Endothelial cell of umbilical vein (primary cell): Measurements from ENCODE around the gene RHCG. TPM values are rescaled to one million over a fixed set of nuclear protein-coding genes. Genes with fewer than 3 reads are reported as not detected.

ENCODE experiments used
- BruUV-seq: library from RNA; stranded (reverse); fragments of 400-500 nt; replicated peaks from 2 replicates; lab custom pipeline; 2021; lab: Mats Ljungman, UMichigan
- CTCF ChIA-PET: fragments of 300-600, 350-600 bp; sonication (Branson Sonifier 250); formaldehyde crosslinking; loops from one replicate; lab custom pipeline; 2021; ENCODE audit warnings: antibody characterized with exemption, inconsistent platforms; lab: Charles Lee
- POLR2A ChIA-PET: fragments of 300-600, 350-600 bp; sonication (Branson Sonifier 250); formaldehyde crosslinking; loops from one replicate; lab custom pipeline; 2021; ENCODE audit warnings: antibody characterized with exemption, inconsistent platforms; lab: Charles Lee
- DNase-seq: peaks from one replicate; pipeline ENCODE4 v3.0.0-alpha.2; 2011; ENCODE audit warnings: low read depth, low spot score
- FAIRE-seq: peaks from 2 replicates; lab custom pipeline; 2011; peaks lifted over from hg19 to GRCh38; lab: Jason Lieb, UNC
- H2AFZ ChIP-seq: 2 replicates; pipeline ENCODE4 v1.6.0; 2012; ENCODE audit warnings: low read depth, low read length, control low read depth, inconsistent platforms
- H3K27ac ChIP-seq: 2 replicates; pipeline ENCODE4 v1.5.1; 2011; ENCODE audit warnings: low read depth, mild to moderate bottlenecking, control low read depth, low read length, moderate library complexity; ENCODE audit not compliant: insufficient read depth
- H3K27me3 ChIP-seq, 2 experiments: 2 replicates each; pipeline versions ENCODE4 v1.6.0 to v1.6.1; 2011; ENCODE audit warnings: low read length in 2 of 2, mixed read lengths in 1 of 2; ENCODE audit not compliant: control insufficient read depth in 2 of 2, insufficient read depth in 2 of 2
- H3K36me3 ChIP-seq, 2 experiments: 2 replicates in 1 of 2; 3 replicates in 1 of 2; pipeline ENCODE4 v1.5.1; 2011; ENCODE audit warnings: low read length in 2 of 2, mild to moderate bottlenecking in 1 of 2, moderate library complexity in 1 of 2; ENCODE audit not compliant: control insufficient read depth in 2 of 2, insufficient read depth in 2 of 2; ENCODE audit errors: extremely low read depth in 1 of 2
- H3K4me1 ChIP-seq: 3 replicates; pipeline ENCODE4 v1.5.1; 2011; ENCODE audit warnings: mild to moderate bottlenecking, low read length; ENCODE audit not compliant: control insufficient read depth, insufficient read depth; ENCODE audit errors: extremely low read depth
- H3K4me2 ChIP-seq: 2 replicates; pipeline ENCODE4 v1.6.1; 2011; ENCODE audit warnings: low read length, control low read depth, mixed read lengths; ENCODE audit not compliant: insufficient read depth
- H3K4me3 ChIP-seq, 3 experiments: fragments of 200-600 bp in 1 of 3; sonication (generic), shearing (Covaris generic) in 1 of 3; replicated peaks in 1 of 3; 2 replicates each; pipeline ENCODE4 v1.5.1; 2011 to 2016; ENCODE audit warnings: control low read depth in 3 of 3, low read length in 3 of 3, mild to moderate bottlenecking in 2 of 3, inconsistent platforms in 1 of 3, low read depth in 1 of 3, moderate library complexity in 1 of 3; ENCODE audit not compliant: insufficient read depth in 1 of 3
- H3K79me2 ChIP-seq: 2 replicates; pipeline ENCODE4 v1.6.0; 2012; ENCODE audit warnings: low read length, inconsistent platforms; ENCODE audit not compliant: control insufficient read depth, insufficient read depth
- H3K9ac ChIP-seq: replicated peaks from 2 replicates; pipeline ENCODE3; 2011; ENCODE audit warnings: low read length, control low read depth; ENCODE audit not compliant: insufficient read depth; ENCODE audit errors: extremely low read depth
- H3K9me1 ChIP-seq: replicated peaks from 3 replicates; pipeline ENCODE4 v1.6.0; 2011; ENCODE audit warnings: mild to moderate bottlenecking, low read length; ENCODE audit not compliant: control insufficient read depth, insufficient read depth; ENCODE audit errors: extremely low read depth
- H3K9me3 ChIP-seq: replicated peaks from 2 replicates; pipeline ENCODE4 v1.5.1; 2012; ENCODE audit warnings: low read length, inconsistent platforms; ENCODE audit not compliant: control insufficient read depth, insufficient read depth
- H4K20me1 ChIP-seq: replicated peaks from 2 replicates; pipeline ENCODE3; 2011; ENCODE audit warnings: mild to moderate bottlenecking, low read length; ENCODE audit not compliant: control insufficient read depth, insufficient read depth; ENCODE audit errors: extremely low read depth
- CTCF ChIP-seq, 2 donors: IDR thresholded peaks; 1 replicate in 1 of 2; 2 replicates in 1 of 2; pipeline ENCODE4 v1.5.1; 2011; ENCODE audit warnings: low read length in 2 of 2, mild to moderate bottlenecking in 2 of 2, moderate library complexity in 2 of 2, control low read depth in 1 of 2, inconsistent platforms in 1 of 2, low read depth in 1 of 2; ENCODE audit not compliant: insufficient read depth in 1 of 2; ENCODE audit errors: extremely low read depth in 1 of 2
- EZH2 ChIP-seq: IDR thresholded peaks from 2 replicates; pipeline ENCODE4 v1.6.1; 2012; ENCODE audit warnings: borderline replicate concordance, low read depth, mild to moderate bottlenecking, moderate library complexity, low read length, inconsistent platforms; ENCODE audit not compliant: severe bottlenecking
- FOS ChIP-seq: IDR thresholded peaks from 2 replicates; pipeline ENCODE4 v1.6.1; 2011; ENCODE audit warnings: mild to moderate bottlenecking, low read length, moderate library complexity, borderline replicate concordance; ENCODE audit not compliant: insufficient read depth
- GATA2 ChIP-seq: IDR thresholded peaks from 2 replicates; pipeline ENCODE4 v1.7.0; 2011; ENCODE audit warnings: low read depth, mild to moderate bottlenecking, moderate library complexity, mixed read lengths, low read length; ENCODE audit not compliant: insufficient read length, insufficient read depth
- JUN ChIP-seq: IDR thresholded peaks from 2 replicates; pipeline ENCODE4 v1.6.1; 2011; ENCODE audit warnings: borderline replicate concordance, low read depth; ENCODE audit not compliant: insufficient read length, insufficient read depth
- MYC ChIP-seq: IDR thresholded peaks from one replicate; pipeline ENCODE4 v1.6.1; 2011; ENCODE audit warnings: mild to moderate bottlenecking, low read depth, low read length
- POLR2AphosphoS5 ChIP-seq: IDR thresholded peaks from 2 replicates; pipeline ENCODE4 v1.6.1; 2012; ENCODE audit warnings: low read depth, mild to moderate bottlenecking, control low read depth, low read length, moderate library complexity; ENCODE audit not compliant: insufficient read depth
- dilution Hi-C: fragments of 300-500 bp; cut with MboI; formaldehyde crosslinking; loops from one replicate; pipeline ENCODE4 v1.15.0; 2019; ENCODE audit warnings: low sequenced_read_pairs; ENCODE audit not compliant: extremely low pct_ligation_motif_present
- intact Hi-C: fragments of 100-400 bp; cut with micrococcal nuclease; formaldehyde crosslinking; loops from one replicate; pipeline ENCODE4 v1.10.0; 2022
- polyA plus RNA-seq, 4 experiments: library from polyadenylated mRNA; depleted of rRNA in 3 of 4; stranded (reverse) in 3 of 4; unstranded in 1 of 4; fragments of >200 nt; gene quantifications; 2 replicates each; pipeline versions ENCODE4 v1.2.1 to v1.2.3, GENCODE V29; 2011 to 2012; ENCODE audit warnings: missing spikeins in 1 of 4
- total RNA-seq: library from RNA; stranded (reverse); gene quantifications from 2 replicates; pipeline ENCODE4 v1.2.3, GENCODE V29; 2021
- TF ChIP-seq, protein P1 (sequence below): IDR thresholded peaks from 2 replicates; pipeline ENCODE4 v1.6.1; 2011; ENCODE audit not compliant: insufficient read depth, insufficient read length

Gene RHCG
- total and polyA plus RNA-seq, 2 donors (not counting 3 experiments of a cell fraction or from before 2014, with no cell fraction given) = not detected

DNA sequence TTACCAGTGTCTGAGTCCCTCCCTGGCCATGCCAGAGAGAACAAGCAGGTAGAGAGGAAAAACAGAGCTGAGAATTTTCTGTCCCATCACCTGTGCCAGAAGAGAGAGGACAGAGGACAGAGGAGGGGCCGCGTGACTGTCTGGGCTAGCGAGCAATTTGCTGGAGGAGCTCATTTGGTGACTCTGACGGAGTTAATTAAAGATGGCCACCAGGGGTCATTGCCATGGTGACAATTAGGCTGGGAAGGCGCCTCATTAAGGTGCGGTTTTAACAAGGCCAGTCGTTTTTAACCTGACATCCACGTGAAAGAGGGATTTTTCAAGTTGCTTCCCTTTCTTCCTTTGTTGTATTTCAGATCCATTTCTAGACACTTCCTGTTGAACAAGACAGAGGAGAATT is 72.4 kb downstream of the RHCG start:
- Histone ChIP-seq H3K79me2 (no peaks in the 10 kb centered on the region), H3K36me3 (no peaks in the 10 kb centered on the region), H3K9me3 (no peaks in the 10 kb centered on the region), H3K4me2 (no peak overlapping the region), H3K4me1 (no peaks in the 10 kb centered on the region), H4K20me1 (no peaks in the 10 kb centered on the region), H3K9me1 (no peaks in the 10 kb centered on the region), H3K27ac (no peak overlapping the region), H2AFZ (no peak overlapping the region), H3K27me3 (peaks cover 8 to 9% of the 10 kb centered on the region in 2 experiments), H3K9ac (no peak overlapping the region), H3K4me3 (no peak overlapping the region)
- POLR2A ChIA-PET = no interaction called here
- FAIRE-seq (no peak), DNase-seq (no peak)
- CTCF ChIA-PET = interaction anchor here (0.6 to 3.1 kb wide), 3 partner anchors 17 to 118 kb away, joined by 3 to 25 read pairs (median 4); no protein-coding TSS in a partner anchor
- dilution Hi-C loops (no loop called here), intact Hi-C loops (no loop called here)
- TF ChIP-seq JUN (no peak), FOS (no peak), POLR2AphosphoS5 (no peak), CTCF (IDR thresholded peaks at IDR 0.05; ENCODE audit: extremely low read depth in 1 of 2, insufficient read depth in 1 of 2, low read depth in 1 of 2, low read length in 2 of 2) (no peak), MYC (no peak), EZH2 (no peak), GATA2 (no peak)
- TF ChIP-seq, protein P1, sequence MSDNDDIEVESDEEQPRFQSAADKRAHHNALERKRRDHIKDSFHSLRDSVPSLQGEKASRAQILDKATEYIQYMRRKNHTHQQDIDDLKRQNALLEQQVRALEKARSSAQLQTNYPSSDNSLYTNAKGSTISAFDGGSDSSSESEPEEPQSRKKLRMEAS = no peak
- BruUV-seq = no TSS peak

Other genes starting within 250 kb of the RHCG start
- gene POLG, start 161.8 kb downstream of the RHCG start, total RNA-seq = 77.7 and 79.4 TPM in 2 replicates
- gene POLG, start 161.8 kb downstream of the RHCG start, polyA plus RNA-seq = 33.8 and 36.6 TPM in 2 replicates
- gene TICRR, start 78.9 kb upstream of the RHCG start, total RNA-seq = 19.4 and 20.5 TPM in 2 replicates
- 4.8 and 4.9 TPM in 2 replicates for gene TICRR, start 78.9 kb upstream of the RHCG start, polyA plus RNA-seq
- gene KIF7, start 158.9 kb upstream of the RHCG start, total RNA-seq = 11.3 and 13.1 TPM in 2 replicates
- 4.2 and 4.3 TPM in 2 replicates for gene KIF7, start 158.9 kb upstream of the RHCG start, polyA plus RNA-seq
- 0.12 TPM in 1 of 2 replicates, not detected in the other for gene PLIN1, start 182.8 kb upstream of the RHCG start, total RNA-seq
- 0.07 and 0.08 TPM in 2 replicates for gene PLIN1, start 182.8 kb upstream of the RHCG start, polyA plus RNA-seq
- gene PEX11A, start 194.2 kb upstream of the RHCG start, total RNA-seq = 3.2 and 3.7 TPM in 2 replicates
- 4.3 and 4.4 TPM in 2 replicates for gene PEX11A, start 194.2 kb upstream of the RHCG start, polyA plus RNA-seq
- gene WDR93, start 194.2 kb upstream of the RHCG start, total RNA-seq = not detected in 2 replicates
- 0.05 and 0.07 TPM in 2 replicates for gene WDR93, start 194.2 kb upstream of the RHCG start, polyA plus RNA-seq